ENCODE results near the gene NCR3LG1.

Gene NCR3LG1

GRCh38 chr11:17371614-17372013 lies 20.0 kb downstream of the NCR3LG1 start:
- DNase-seq, result no peak

- DNase-seq, result no peak
These were observed 23.9 kb downstream of the NCR3LG1 start for GRCh38 chr11:17375547-17375946.

DNA sequence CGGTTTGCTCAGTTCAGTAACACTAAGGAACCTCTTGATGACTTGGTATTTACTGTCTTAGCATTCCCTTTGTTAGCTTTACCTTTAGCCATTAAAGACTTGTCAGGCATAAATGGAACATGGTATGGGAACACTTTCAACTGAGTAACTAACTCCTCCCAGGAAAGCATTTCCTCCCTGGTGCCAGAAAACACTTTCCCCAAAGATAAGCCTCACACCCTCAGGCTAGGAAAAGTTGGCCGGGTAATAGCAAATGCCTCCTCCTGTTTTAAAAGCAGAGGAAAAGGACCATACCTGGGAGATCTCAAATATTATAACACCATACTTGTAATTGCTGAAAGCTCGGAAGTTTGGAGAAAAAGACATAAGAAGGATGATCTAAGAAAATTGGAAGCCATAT lies 24.9 kb downstream of the NCR3LG1 start:
- no peak for DNase-seq

- DNase-seq, result no peak
These were observed 27.1 kb downstream of the NCR3LG1 start for GRCh38 chr11:17378655-17379054.

DNA sequence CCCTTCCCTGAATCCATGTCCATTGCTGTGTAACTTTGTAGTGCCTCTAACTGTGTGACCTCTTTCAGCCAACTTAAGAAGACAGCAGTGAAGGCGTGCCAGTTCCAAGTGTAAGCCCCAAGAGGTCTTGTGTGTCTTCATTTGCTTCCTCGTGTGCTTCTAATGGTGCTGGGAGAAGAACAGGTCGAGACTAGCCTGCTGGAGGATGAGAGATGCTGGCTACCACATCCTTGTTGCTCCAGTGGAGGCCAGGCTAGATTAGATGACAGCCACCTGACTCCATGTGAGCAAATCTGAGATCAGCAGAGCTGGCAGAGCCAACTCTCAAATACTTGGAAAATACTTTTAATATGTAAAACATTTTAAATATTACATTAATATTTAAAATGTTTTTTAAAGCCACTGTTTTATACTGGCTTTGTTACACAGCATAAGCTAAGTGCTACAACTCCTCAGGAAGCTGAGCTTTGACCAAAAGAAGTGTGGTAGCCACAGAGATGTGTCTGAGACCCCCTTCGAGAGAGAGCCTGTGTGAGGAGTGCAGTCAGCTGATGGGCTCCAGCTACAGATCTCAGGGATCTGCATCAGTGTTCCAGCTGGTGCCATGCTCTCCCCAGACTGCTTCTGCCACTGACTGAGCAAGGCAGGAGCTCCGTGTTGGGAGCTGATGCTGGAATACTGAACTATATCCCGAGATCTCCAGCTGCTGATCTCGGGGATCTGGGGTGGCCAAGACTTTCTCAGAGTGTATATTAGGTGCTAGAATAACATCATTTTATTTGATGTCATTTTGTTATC lies 28.0 kb downstream of the NCR3LG1 start:
- DNase-seq, result no peak

- no peak for DNase-seq
These were observed 29.6 kb downstream of the NCR3LG1 start for GRCh38 chr11:17381156-17381555.

DNA sequence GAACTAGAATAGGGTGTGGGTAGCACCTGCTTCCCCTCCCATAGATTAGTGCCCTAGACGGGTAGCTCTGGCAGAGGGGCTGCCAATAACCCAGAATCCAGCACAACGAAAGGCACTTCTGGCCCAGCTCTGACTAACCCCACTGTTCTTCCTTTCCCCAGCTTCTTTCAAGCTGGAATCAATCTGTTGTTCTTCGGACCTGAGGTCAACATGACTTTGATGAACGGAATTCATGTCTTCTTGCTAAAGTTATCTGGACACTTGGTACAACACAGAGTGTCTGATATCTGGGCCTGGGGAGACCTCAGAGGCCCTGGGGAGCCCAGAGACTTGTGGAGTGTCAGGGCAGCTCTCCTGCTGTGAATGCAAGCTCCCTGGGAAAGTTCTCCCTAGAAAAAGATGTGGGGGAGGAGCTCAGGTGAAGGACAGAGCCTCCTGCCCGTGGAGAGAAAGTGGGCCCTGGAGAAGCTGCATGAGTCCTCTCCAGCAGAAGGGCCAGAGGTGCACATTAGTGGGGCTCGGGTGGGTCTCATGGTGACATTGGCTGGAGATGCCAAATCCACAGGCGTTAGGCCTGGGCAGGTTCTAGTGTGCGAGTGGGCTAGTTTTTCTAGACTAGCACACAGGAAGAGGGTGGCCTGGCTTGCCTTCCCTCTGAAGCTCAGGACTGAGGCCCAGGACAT lies 30.6 kb downstream of the NCR3LG1 start:
- DNase-seq, result no peak

DNA sequence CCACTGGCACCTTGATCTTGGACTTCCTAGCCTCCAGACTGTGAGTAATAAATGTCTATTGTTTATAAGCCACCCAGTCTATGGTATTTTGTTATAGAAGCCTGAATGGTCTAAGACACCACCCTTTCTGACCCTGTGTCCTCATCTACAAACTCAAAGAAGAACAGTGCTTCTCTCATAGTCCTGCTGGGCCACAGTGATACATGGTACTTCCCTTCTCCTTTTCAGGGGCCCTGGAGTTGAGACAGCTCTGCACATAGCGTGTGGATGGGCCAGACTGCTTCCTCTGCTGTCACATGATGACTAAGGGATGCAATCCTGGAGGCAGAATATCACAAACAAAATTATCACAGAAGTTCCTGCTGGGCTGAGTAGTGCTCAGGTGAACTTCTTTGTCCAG lies 31.9 kb downstream of the NCR3LG1 start:
- no peak for DNase-seq

DNA sequence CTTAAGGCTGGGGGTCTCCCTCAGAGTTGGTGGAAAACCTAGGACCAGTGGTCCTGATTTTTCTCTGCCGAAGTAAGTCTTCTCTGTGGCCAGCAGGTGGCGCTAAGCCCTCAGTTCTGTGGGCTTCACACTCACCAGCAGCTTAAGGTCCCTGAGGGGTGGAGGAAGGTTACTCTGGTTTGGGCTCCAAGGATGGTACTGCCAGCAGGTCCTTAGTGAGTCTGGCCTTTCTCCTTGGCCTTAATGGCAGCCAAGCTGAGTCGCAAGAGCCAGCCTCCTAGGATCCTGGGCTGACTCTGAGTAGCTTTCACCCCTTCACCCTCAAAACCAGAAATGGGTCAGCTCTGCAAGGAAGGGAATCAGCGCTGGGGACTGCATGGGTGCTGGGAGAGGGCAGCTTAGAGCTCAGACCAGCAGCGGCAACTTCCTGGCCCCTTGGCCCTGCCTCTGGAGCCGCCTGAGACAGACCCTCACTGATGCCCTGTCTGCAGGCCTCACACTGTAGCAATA lies 32.5 kb downstream of the NCR3LG1 start:
- no peak for DNase-seq

- no peak for DNase-seq
These were observed 33.9 kb downstream of the NCR3LG1 start for GRCh38 chr11:17385492-17385891.

- DNase-seq, result no peak
These were observed 34.3 kb downstream of the NCR3LG1 start for GRCh38 chr11:17385926-17386325.

GRCh38 chr11:17386331-17387084 lies 34.9 kb downstream of the NCR3LG1 start:
- peak; percentile 72 for DNase-seq

GRCh38 chr11:17387254-17387653 lies 35.7 kb downstream of the NCR3LG1 start:
- DNase-seq, result no peak

- DNase-seq, result no peak
These were observed 36.2 kb downstream of the NCR3LG1 start for GRCh38 chr11:17387811-17388210.

- peak; percentile 68 for DNase-seq
These were observed 37.1 kb downstream of the NCR3LG1 start, which contains the start of gene KCNJ11 for GRCh38 chr11:17388609-17389210. Gene KCNJ11, minus strand, starts transcription at chr11:17388659. Its CDS starts 568 bp downstream, at chr11:17388091.

- peak; percentile 94 for DNase-seq
These were observed 37.8 kb downstream of the NCR3LG1 start for GRCh38 chr11:17389211-17389956.

GRCh38 chr11:17389957-17390649 lies 38.5 kb downstream of the NCR3LG1 start:
- no peak for DNase-seq

DNA sequence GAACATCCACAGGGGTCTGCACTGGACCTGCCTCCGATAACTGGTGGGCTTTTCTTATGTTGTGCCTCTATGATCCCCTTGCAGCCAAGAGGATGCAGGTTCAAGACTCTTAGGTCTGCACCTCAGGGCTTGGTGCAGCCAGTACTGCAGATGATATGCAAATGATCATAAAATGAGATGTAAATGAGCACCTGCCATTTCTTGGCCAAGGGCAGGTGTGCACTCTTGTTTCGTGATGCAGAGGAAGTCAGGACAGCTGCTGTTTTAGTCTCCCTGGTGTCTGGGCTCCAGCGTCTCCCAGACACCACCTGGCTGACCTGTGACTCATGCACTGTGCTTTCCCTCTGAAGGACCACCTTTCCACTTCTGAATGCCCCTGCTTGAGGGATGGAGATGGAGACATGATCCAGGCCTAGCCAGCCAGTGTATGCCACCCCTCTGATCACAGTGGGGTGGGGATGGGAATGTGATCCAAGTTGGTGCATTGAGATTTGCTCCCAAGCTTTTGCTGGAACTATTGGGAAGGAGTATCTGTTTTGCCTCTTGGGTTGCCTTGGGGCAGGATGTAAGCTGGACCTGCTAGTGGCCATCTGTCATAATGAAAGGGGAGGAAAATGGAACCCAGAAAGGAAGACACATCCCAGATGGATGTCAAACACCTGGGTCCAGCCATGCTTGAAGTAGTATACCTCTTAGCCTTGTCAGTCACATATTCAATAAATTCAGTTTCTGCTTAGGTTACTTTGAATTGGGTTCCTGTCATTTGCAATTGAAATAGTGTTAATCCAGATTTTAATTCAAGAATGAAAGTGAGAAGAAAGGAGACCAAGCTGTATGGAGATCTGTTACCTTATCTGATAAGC lies 40.1 kb downstream of the NCR3LG1 start:
- no peak for DNase-seq

DNA sequence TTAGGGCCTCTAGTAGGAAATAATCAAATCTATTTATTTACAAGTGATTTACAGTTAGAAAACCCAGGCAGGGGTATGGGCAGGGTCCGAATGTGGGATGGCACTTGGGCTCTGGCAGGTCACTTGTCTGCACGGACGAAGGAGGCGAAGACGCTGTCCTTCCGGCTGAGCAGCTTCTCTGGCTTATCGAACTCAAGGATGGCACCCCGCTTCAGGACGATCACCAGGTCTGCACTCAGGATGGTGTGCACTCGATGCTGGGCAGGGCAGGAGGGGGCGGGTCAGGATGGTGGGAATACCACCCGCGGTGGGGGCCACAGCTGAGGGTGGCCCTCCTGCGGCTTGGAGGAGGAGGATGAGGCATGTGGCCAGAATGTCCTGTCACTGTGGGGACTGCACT lies 41.3 kb downstream of the NCR3LG1 start:
- no peak for DNase-seq

- DNase-seq, result no peak
These were observed 41.9 kb downstream of the NCR3LG1 start for GRCh38 chr11:17393472-17393871.
